Measurements from ENCODE around the gene RNU1-3.
"Not testable (repeated sequence)": the region's sequence is repeated elsewhere in the genome, so short reads cannot be mapped to it uniquely, and the experiment has no call there.

Gene RNU1-3

DNA sequence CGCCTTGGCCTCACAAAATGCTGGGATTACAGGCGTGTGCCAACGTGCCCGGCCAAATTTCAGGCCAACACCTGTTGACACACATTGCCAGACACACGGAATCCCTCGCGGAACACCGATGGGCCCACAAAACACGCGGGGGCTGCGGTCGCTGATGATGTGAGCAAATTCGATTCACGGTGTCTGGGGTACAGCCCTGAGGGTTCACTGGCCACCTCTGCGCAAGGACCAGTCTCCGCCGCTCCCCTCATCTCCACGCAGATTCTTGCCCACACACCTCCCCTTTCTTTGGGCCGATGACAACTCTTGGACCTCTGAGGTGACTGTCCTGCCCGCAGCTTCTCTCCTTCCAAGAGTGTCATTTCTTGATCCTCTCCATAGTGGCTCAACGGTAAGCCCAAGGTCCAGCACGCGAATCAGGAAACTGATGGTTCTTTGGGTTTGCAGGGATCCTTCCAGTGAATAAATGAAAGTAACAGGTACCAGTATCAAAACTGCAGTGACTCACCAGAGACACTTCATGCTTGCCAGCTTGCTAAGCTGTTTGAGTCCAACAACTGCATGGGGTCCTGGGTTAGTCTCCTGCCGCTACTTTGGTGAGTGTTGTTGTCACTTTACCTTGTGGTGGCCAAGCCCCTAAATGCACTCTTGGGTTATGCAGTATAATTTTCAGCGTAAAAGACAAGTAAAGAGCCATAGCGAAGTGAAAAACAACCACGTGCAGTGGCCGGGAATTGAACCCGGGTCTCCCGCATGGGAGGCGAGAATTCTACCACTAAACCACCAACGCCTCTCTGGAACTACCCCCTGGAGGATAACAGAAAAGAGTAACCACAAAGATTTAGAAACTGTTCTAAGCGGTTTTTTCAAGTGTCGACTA, 11.0 kb upstream of the RNU1-3 start:
- TF ChIP-seq, protein P1, sequence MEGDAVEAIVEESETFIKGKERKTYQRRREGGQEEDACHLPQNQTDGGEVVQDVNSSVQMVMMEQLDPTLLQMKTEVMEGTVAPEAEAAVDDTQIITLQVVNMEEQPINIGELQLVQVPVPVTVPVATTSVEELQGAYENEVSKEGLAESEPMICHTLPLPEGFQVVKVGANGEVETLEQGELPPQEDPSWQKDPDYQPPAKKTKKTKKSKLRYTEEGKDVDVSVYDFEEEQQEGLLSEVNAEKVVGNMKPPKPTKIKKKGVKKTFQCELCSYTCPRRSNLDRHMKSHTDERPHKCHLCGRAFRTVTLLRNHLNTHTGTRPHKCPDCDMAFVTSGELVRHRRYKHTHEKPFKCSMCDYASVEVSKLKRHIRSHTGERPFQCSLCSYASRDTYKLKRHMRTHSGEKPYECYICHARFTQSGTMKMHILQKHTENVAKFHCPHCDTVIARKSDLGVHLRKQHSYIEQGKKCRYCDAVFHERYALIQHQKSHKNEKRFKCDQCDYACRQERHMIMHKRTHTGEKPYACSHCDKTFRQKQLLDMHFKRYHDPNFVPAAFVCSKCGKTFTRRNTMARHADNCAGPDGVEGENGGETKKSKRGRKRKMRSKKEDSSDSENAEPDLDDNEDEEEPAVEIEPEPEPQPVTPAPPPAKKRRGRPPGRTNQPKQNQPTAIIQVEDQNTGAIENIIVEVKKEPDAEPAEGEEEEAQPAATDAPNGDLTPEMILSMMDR (IDR thresholded peaks at IDR 0.05; ENCODE audit: insufficient read depth, low read depth, low read length, missing control alignments): no peak
- peak; percentile 52 for DNase-seq (ENCODE audit: low read depth)
- no peak overlapping the region for H3K4me3 ChIP-seq (ENCODE audit: low read depth, low read length)

DNA sequence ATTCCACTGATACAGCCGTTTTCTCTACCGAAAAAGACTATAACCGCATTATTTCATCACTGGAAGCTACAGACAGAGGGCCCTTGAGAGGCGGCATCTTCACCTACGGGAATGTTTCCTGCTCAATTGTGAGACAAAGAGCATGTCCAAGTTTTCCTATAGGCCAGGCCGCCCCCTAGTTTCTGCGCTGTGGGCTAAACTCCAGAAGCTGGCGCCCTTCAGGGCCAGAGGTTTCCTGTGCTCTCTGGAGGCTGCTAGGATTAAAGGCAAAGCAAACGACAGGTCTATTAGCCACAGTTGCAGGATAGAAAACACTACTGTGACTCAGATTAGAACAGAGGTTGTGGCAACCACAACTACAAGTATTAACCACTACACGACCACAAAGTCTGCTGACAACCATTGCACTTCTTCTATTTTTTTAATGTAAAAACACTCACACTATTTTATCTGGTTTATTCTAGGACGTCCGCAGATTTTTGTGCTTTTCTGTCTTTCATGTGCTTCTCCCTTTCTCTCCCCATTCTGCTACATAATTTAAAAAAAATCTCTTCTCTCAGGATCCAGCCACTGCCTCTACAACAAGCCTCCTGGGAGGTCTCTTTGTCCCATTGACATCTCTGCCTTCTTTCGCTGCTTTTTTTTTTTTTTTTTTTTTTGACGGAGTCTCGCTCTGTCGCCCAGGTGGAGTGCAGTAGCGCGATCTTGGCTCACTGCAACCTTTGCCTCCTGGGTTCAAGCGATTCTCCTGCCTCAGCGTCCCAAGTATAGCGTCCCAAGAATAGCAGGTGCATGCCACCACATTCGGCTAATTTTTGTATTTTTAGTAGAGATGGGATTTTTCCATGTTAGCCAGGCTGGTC, 10.1 kb upstream of the RNU1-3 start:
- not testable (repeated sequence) for H3K4me3 ChIP-seq (ENCODE audit: low read depth, low read length)
- peak; percentile 67 for DNase-seq (ENCODE audit: low read depth)

GRCh38 chr1:16675118-16675510, 8.4 kb upstream of the RNU1-3 start:
- H3K4me3 ChIP-seq (ENCODE audit: low read depth, low read length); DNase-seq (ENCODE audit: low read depth): not testable (repeated sequence)

- H3K4me3 ChIP-seq (ENCODE audit: low read depth, low read length); DNase-seq (ENCODE audit: low read depth): not testable (repeated sequence)
Observed at GRCh38 chr1:16673976-16674375, 7.2 kb upstream of the RNU1-3 start.

GRCh38 chr1:16665836-16666235, 912 bp downstream of the RNU1-3 start:
- DNase-seq (ENCODE audit: low read depth); H3K4me3 ChIP-seq (ENCODE audit: low read depth, low read length): not testable (repeated sequence)

DNA sequence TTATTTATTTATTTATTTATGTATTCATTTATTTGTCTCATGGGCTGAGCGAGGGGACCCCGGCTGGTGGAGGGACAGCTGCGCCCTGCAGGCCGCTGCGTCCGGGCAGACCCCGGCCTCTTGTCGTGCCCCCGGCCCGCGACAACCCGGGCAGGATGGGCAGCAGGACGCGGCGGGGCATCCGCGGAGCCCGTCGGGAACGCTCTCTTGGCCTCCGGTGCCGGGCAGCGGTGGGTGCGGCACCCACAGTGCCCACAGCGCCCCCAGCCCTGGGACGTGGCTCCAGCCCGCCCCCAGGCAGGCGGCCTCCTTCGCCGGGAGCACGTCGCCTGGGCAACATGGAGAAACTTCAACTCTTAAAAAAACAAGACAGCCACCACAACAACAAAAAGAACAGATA, 8.5 kb downstream of the RNU1-3 start:
- not testable (repeated sequence) for H3K4me3 ChIP-seq (ENCODE audit: low read depth, low read length); DNase-seq (ENCODE audit: low read depth)

DNA sequence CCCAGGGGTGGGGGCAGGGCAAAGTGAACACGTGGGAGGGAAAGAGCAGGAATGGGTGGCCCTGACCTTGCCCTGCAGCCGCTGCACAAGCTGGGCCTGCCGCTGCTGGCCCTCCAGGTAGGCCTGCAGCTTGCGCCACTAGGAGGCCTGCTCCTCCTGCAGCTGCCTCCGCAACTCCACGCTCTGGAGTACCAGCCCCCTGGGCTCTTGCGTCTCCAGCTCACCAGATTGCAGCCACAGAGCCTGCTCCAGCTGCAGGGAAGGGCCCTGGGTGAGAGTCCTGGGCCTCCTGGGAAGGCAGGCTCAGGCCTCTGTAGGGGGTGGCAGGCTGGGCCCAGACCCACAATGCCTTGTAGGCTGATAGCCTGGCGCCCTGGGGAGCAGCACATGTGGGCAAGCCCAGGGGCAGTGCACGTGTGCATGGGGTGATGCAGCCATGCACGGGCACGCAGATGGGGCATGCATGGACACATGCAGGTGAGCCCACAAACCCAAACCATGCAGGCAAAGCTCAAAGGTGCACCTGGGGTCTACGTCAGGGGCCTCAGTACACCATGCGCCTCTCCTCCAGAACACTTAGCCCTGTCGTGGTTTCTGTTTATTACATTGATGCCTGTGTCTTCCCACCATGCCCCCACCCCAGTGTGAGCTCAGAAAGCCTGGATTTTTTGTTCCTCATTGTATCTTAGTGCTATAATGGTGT, 9.6 kb downstream of the RNU1-3 start:
- H3K4me3 ChIP-seq (ENCODE audit: low read depth, low read length); DNase-seq (ENCODE audit: low read depth): not testable (repeated sequence)

- not testable (repeated sequence) for DNase-seq (ENCODE audit: low read depth); H3K4me3 ChIP-seq (ENCODE audit: low read depth, low read length)
Observed at GRCh38 chr1:16656574-16656973, 10.2 kb downstream of the RNU1-3 start.

GRCh38 chr1:16651560-16651959, 15.2 kb downstream of the RNU1-3 start:
- not testable (repeated sequence) for DNase-seq (ENCODE audit: low read depth); H3K4me3 ChIP-seq (ENCODE audit: low read depth, low read length)

- DNase-seq (ENCODE audit: low read depth); H3K4me3 ChIP-seq (ENCODE audit: low read depth, low read length): not testable (repeated sequence)
Observed at GRCh38 chr1:16649960-16650359, 16.8 kb downstream of the RNU1-3 start.

DNA sequence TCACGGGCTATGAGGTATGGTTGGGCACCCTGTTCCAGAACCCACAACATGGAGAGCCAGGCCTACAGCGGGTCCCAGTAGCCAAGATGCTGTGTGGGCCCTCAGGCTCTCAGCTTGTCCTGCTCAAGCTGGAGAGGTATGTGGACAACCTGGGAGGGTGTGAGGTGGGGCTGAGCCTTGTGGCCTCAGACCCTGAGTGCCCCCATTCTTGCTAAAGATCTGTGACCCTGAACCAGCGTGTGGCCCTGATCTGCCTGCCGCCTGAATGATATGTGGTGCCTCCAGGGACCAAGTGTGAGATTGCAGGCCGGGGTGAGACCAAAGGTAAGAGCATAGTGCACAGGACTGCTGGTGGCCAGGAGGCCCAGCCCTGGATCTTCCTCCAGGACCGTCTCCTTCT, 17.4 kb downstream of the RNU1-3 start:
- not testable (repeated sequence) for H3K4me3 ChIP-seq (ENCODE audit: low read depth, low read length); DNase-seq (ENCODE audit: low read depth)

DNA sequence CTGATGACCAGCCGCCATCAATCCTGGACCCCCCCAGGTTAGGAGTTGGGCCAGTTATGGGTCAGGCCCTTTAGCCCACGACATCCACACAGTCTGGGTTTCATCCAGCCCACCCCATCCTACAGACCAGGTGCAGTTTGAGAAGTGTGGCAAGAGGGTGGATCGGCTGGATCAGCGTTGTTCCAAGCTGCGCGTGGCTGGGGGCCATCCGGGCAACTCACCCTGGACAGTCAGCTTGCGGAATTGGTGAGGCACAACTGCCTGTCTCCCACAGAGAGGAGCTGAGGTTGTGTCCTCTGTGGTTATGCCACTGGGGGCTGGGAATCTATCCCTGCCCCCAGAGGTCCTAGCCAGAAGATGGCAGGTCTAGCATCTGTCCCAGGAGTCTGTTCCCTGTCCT, 18.0 kb downstream of the RNU1-3 start:
- not testable (repeated sequence) for H3K4me3 ChIP-seq (ENCODE audit: low read depth, low read length); DNase-seq (ENCODE audit: low read depth)

DNA sequence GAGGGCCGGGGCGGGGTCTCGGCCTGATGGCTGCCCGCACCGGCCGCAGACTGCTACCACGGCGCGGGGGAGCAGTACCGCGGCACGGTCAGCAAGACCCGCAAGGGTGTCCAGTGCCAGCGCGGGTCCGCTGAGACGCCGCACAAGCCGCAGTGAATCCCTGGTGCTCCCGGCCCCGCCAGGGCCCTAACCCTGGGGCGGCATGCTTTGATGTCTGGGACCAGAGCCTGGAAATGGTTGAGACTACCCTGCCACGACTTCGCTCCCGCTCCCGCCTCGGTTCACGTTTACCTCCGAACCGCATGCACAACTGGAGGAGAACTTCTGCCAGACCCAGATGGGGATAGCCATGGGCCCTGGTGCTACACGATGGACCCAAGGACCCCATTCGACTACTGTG, 18.5 kb downstream of the RNU1-3 start:
- not testable (repeated sequence) for H3K4me3 ChIP-seq (ENCODE audit: low read depth, low read length); DNase-seq (ENCODE audit: low read depth)

- DNase-seq (ENCODE audit: low read depth); H3K4me3 ChIP-seq (ENCODE audit: low read depth, low read length): not testable (repeated sequence)
Observed at GRCh38 chr1:16647179-16648176, 19.3 kb downstream of the RNU1-3 start.

GRCh38 chr1:16646716-16647115, 20.0 kb downstream of the RNU1-3 start:
- not testable (repeated sequence) for H3K4me3 ChIP-seq (ENCODE audit: low read depth, low read length); DNase-seq (ENCODE audit: low read depth)

DNA sequence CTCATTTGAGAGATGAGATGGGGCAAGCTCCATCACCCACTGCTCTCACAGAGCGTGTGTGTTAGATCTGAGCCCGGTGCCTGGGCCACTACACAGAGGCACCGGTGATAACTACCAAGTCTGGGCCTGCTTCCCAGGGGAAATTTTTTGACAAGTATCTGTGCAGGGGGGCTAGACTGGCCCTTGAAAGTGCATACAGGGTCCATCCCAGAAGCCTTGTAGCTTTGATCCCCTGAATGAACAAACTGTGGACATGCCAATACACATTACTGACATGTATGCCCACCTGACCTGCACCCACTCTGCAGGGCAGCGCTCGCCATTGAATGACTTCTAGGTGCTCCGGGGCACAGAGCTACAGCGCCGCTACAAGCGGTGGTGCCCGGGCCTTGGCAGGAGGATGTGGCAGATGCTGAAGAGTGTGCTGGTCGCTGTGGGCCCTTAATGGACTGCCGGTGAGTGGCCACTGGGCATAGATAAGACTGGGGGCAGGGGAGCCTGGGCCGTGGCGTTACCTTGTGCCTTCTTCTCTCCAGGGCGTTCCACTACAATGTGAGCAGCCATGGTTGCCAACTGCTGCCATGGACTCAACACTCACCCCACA, 20.6 kb downstream of the RNU1-3 start:
- H3K4me3 ChIP-seq (ENCODE audit: low read depth, low read length); DNase-seq (ENCODE audit: low read depth): not testable (repeated sequence)
